Liver (tissue), 9 donors: ENCODE results near the gene MTHFD1L. TPM values are rescaled to one million over a fixed set of nuclear protein-coding genes. Genes with fewer than 3 reads are reported as not detected.

Source experiments
- DNase-seq: peaks from one replicate; pipeline ENCODE4 v3.0.0-alpha.2; 2017; ENCODE audit warnings: low spot score
- H3K27ac ChIP-seq, 2 donors: one replicate each; pipeline ENCODE4 v1.7.0; 2013; ENCODE audit warnings: inconsistent platforms in 2 of 2, low read length in 2 of 2, control low read depth in 1 of 2, low read depth in 1 of 2, mild to moderate bottlenecking in 1 of 2
- H3K27me3 ChIP-seq, 4 donors: one replicate each; pipeline versions ENCODE4 v1.6.1 to v1.7.0; 2013; ENCODE audit warnings: low read length in 3 of 4, inconsistent platforms in 1 of 4, mild to moderate bottlenecking in 1 of 4, moderate library complexity in 1 of 4; ENCODE audit not compliant: control insufficient read depth in 4 of 4, insufficient read depth in 4 of 4
- H3K36me3 ChIP-seq, 4 donors: one replicate each; pipeline versions ENCODE4 v1.6.1 to v1.7.0; 2013; ENCODE audit warnings: low read length in 3 of 4, mild to moderate bottlenecking in 3 of 4, low read depth in 1 of 4, moderate library complexity in 1 of 4; ENCODE audit not compliant: control insufficient read depth in 4 of 4, insufficient read depth in 3 of 4
- H3K4me1 ChIP-seq, 4 donors: one replicate each; pipeline versions ENCODE4 v1.6.1 to v1.7.0; 2013; ENCODE audit warnings: low read length in 3 of 4, mild to moderate bottlenecking in 3 of 4, moderate library complexity in 1 of 4; ENCODE audit not compliant: control insufficient read depth in 4 of 4, insufficient read depth in 4 of 4
- H3K4me3 ChIP-seq, 3 donors: one replicate each; pipeline versions ENCODE4 v1.6.1 to v1.7.0; 2013; ENCODE audit warnings: low read length in 3 of 3, control low read depth in 1 of 3, low read depth in 1 of 3, mild to moderate bottlenecking in 1 of 3
- H3K9ac ChIP-seq, 2 donors: one replicate each; pipeline ENCODE4 v1.7.0; 2013; ENCODE audit warnings: low read length in 2 of 2, mild to moderate bottlenecking in 2 of 2, moderate library complexity in 2 of 2, control low read depth in 1 of 2, low read depth in 1 of 2
- H3K9me3 ChIP-seq, 4 donors: one replicate each; pipeline versions ENCODE4 v1.6.1 to v1.7.0; 2013; ENCODE audit warnings: low read length in 3 of 4; ENCODE audit not compliant: control insufficient read depth in 4 of 4
- ATF3 ChIP-seq: IDR thresholded peaks from 2 replicates; pipeline ENCODE4 v1.6.1; 2016; ENCODE audit warnings: antibody characterized with exemption
- CTCF ChIP-seq: fragments of 150-350 bp; IDR thresholded peaks from 2 replicates; pipeline ENCODE4 v1.5.1; 2017; ENCODE audit warnings: improper control_type of control experiment, low read depth, low read length; ENCODE audit not compliant: missing input control
- EGR1 ChIP-seq, 2 donors: IDR thresholded peaks; 2 replicates each; pipeline ENCODE4 v1.6.1; 2016 to 2018; ENCODE audit warnings: antibody characterized with exemption in 2 of 2, low read depth in 2 of 2
- FOXA1 ChIP-seq: IDR thresholded peaks from 2 replicates; pipeline ENCODE4 v1.6.1; 2016; ENCODE audit warnings: antibody characterized with exemption
- FOXA2 ChIP-seq: IDR thresholded peaks from 2 replicates; pipeline ENCODE4 v1.6.1; 2016; ENCODE audit warnings: antibody characterized with exemption
- GABPA ChIP-seq, 2 donors: IDR thresholded peaks in 1 of 2; conservative IDR thresholded peaks in 1 of 2; 2 replicates each; pipeline ENCODE4 v1.6.1; 2016; ENCODE audit warnings: antibody characterized with exemption in 2 of 2, mild to moderate bottlenecking in 1 of 2, moderate library complexity in 1 of 2
- HNF4A ChIP-seq, 2 donors: conservative IDR thresholded peaks; 2 replicates each; pipeline ENCODE4 v1.6.1; 2016; ENCODE audit warnings: antibody characterized with exemption in 2 of 2, mild to moderate bottlenecking in 2 of 2
- HNF4G ChIP-seq: IDR thresholded peaks from 2 replicates; pipeline ENCODE4 v1.6.1; 2016; ENCODE audit warnings: antibody characterized with exemption
- MAX ChIP-seq: IDR thresholded peaks from 2 replicates; pipeline ENCODE4 v1.6.1; 2016; ENCODE audit warnings: antibody characterized with exemption
- NR2F2 ChIP-seq: IDR thresholded peaks from 2 replicates; pipeline ENCODE4 v1.6.1; 2016; ENCODE audit warnings: antibody characterized with exemption
- REST ChIP-seq: IDR thresholded peaks from 2 replicates; pipeline ENCODE4 v1.6.1; 2016; ENCODE audit warnings: antibody characterized with exemption, mild to moderate bottlenecking
- RXRA ChIP-seq, 2 donors: IDR thresholded peaks; 2 replicates each; pipeline ENCODE4 v1.6.1; 2017 to 2018; ENCODE audit warnings: antibody characterized with exemption in 2 of 2, mild to moderate bottlenecking in 1 of 2
- SP1 ChIP-seq: IDR thresholded peaks from 2 replicates; pipeline ENCODE4 v1.6.1; 2018; ENCODE audit warnings: antibody characterized with exemption, mild to moderate bottlenecking
- YY1 ChIP-seq: IDR thresholded peaks from 2 replicates; pipeline ENCODE4 v1.6.1; 2016; ENCODE audit warnings: antibody characterized with exemption, mild to moderate bottlenecking
- ZBTB33 ChIP-seq: IDR thresholded peaks from 2 replicates; pipeline ENCODE4 v1.6.1; 2016; ENCODE audit warnings: antibody characterized with exemption
- WGBS: extraction: QIAGEN DNeasy Blood & Tissue Kit; methylation state at CpG from one replicate; pipeline ENCODE4 v1.1.7; 2013; 5-methylcytosine and 5-hydroxymethylcytosine counted together
- polyA plus RNA-seq, 2 donors: library from polyadenylated mRNA; stranded (reverse) in 1 of 2; unstranded in 1 of 2; fragments of 200-250 nt in 1 of 2; fragments of >200 nt in 1 of 2; fragmentation: Nextera tagmentation in 1 of 2; extraction: Ambion mirVana in 1 of 2; gene quantifications; one replicate each; pipeline versions ENCODE4 v1.2.1 to v1.2.3, GENCODE V29; 2013 to 2015
- total RNA-seq, 2 donors: library from RNA; depleted of rRNA; stranded (reverse); fragments of >200 nt; gene quantifications; one replicate each; pipeline ENCODE4 v1.2.3, GENCODE V29; 2014
- donor health status: healthy.
- donor health status: healthy.
- donor health status: healthy.
- donor health status: healthy.
- donor health status: healthy.

MTHFD1L gene
- total and polyA plus RNA-seq, 4 donors, result 2.0 to 7.7 (median 2.8) TPM

GRCh38 chr6:151059612-151060095 is 194.2 kb downstream of the MTHFD1L start:
- DNase-seq, result no peak
- Histone ChIP-seq H3K9ac (no peak overlapping the region), H3K4me1 (peaks cover 0 to 25% (median 1%) of the 10 kb centered on the region in 4 donors), H3K27me3 (no peaks in the 10 kb centered on the region), H3K27ac (peak overlapping the region; percentile 58 to 71), H3K36me3 (no peaks in the 10 kb centered on the region), H3K9me3 (no peaks in the 10 kb centered on the region), H3K4me3 (no peak overlapping the region)
- TF ChIP-seq ATF3 (no peak), MAX (no peak), NR2F2 (no peak), HNF4A (conservative IDR thresholded peaks at IDR 0.05) (no peak), GABPA (IDR thresholded peaks at IDR 0.05 in 1 of 2, conservative IDR thresholded peaks at IDR 0.05 in 1 of 2) (no peak), ZBTB33 (no peak), SP1 (no peak), FOXA1 (no peak), CTCF (no peak), FOXA2 (no peak), EGR1 (IDR thresholded peaks at IDR 0.05; ENCODE audit: low read depth in 2 of 2) (no peak), HNF4G (no peak)
- WGBS, result 77% methylated on average over 12 of the region's 12 CpGs

- DNase-seq, result no peak
- H3K4me1 ChIP-seq, result peaks cover 0 to 25% (median 1%) of the 10 kb centered on the region in 4 donors
- H3K9me3 ChIP-seq, result no peaks in the 10 kb centered on the region
- TF ChIP-seq HNF4A (conservative IDR thresholded peaks at IDR 0.05) (peak; percentile 64 to 69), REST (no peak), RXRA (IDR thresholded peaks at IDR 0.05) (peak; percentile 13 to 25), SP1 (peak; percentile 65), YY1 (peak; percentile 27)
- no peaks in the 10 kb centered on the region for H3K27me3 ChIP-seq
- H3K4me3 ChIP-seq, result no peak overlapping the region
- H3K27ac ChIP-seq, result peak overlapping the region; percentile 58 to 71
- H3K36me3 ChIP-seq, result no peaks in the 10 kb centered on the region
- H3K9ac ChIP-seq, result no peak overlapping the region
- 88% methylated on average over 8 of the region's 8 CpGs for WGBS
These were observed 194.7 kb downstream of the MTHFD1L start for GRCh38 chr6:151060096-151060765.
